Measurements from ENCODE around the gene NFKB1. TPM values are rescaled to one million over a fixed set of nuclear protein-coding genes. Genes with fewer than 3 reads are reported as not detected.
"Not testable (repeated sequence)": the region's sequence is repeated elsewhere in the genome, so short reads cannot be mapped to it uniquely, and the experiment has no call there.

NFKB1 gene
- total and polyA plus RNA-seq, 2 donors = 26.0 to 42.6 TPM

DNA sequence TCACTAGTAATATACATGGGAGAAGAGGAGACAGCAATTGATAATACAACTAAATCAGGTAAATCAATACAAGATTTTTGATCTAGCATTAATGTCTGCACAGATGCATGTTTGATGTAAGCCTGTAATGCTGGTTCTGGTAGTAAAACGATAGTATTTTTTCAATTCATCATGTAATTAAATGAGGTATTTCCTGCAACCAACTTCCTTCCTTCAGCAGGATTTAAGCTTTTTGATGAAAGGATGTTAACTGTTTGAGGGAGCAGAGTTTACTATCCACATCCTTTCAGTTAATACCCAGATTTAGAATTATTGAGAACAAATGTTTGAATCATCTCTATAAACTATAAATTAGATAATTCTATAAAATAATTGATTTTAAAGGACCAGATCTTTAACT is 31.4 kb upstream of the NFKB1 start:
- H3K4me3 ChIP-seq (ENCODE audit: low read length in 2 of 2) = no peak overlapping the region
- no peaks in the 10 kb centered on the region for H3K27me3 ChIP-seq (ENCODE audit: control insufficient read depth in 2 of 2, insufficient read depth in 1 of 2, low read length in 1 of 2)
- no peaks in the 10 kb centered on the region for H3K36me3 ChIP-seq (ENCODE audit: control insufficient read depth in 2 of 2, insufficient read depth in 2 of 2, low read length in 1 of 2)
- WGBS = 6% methylated on average over 1 of the region's 1 CpG
- no peak for DNase-seq (ENCODE audit: low read depth in 6 of 9, low spot score in 9 of 9)
- H3K4me1 ChIP-seq (ENCODE audit: control insufficient read depth in 2 of 2, insufficient read depth in 2 of 2, low read length in 2 of 2) = no peaks in the 10 kb centered on the region
- peaks cover 0 to under 1% of the 10 kb centered on the region in 2 donors for H3K9me3 ChIP-seq (ENCODE audit: control insufficient read depth in 2 of 2, insufficient read depth in 1 of 2, low read length in 1 of 2)
- no peak overlapping the region for H3K27ac ChIP-seq (ENCODE audit: low read depth in 1 of 2, low read length in 1 of 2)

GRCh38 chr4:102472441-102473013 is 28.6 kb upstream of the NFKB1 start:
- Histone ChIP-seq H3K27me3 (ENCODE audit: control insufficient read depth in 2 of 2, insufficient read depth in 1 of 2, low read length in 1 of 2) (no peaks in the 10 kb centered on the region), H3K9me3 (ENCODE audit: control insufficient read depth in 2 of 2, insufficient read depth in 1 of 2, low read length in 1 of 2) (peaks cover 0 to 10% of the 10 kb centered on the region in 2 donors), H3K4me1 (ENCODE audit: control insufficient read depth in 2 of 2, insufficient read depth in 2 of 2, low read length in 2 of 2) (no peaks in the 10 kb centered on the region), H3K27ac (ENCODE audit: low read depth in 1 of 2, low read length in 1 of 2) (no peak overlapping the region), H3K36me3 (ENCODE audit: control insufficient read depth in 2 of 2, insufficient read depth in 2 of 2, low read length in 1 of 2) (no peaks in the 10 kb centered on the region), H3K4me3 (ENCODE audit: low read length in 2 of 2) (no peak overlapping the region)
- WGBS = 98% methylated on average over 1 of the region's 1 CpG
- DNase-seq (ENCODE audit: low read depth in 6 of 9, low spot score in 9 of 9) = no peak

DNA sequence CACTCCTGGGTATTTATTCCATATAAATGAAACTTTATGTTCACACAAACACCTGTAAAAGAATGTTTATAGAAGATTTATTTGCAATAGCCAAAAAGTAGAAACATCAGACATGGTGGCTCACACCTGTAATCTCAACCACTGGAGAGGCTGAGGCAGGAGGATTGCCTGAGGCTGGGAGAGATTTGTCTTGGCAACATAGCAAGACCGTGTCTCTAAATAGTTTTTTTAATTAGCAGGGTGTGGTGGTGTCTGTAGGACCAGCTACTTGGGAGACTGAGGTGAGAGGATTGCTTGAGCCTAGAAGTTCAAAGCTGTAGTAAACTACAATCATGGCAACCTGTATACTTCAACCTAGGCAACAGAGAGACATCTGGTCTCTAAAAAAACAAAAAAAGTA is 27.7 kb upstream of the NFKB1 start:
- H3K4me3 ChIP-seq (ENCODE audit: low read length in 2 of 2) = no peak overlapping the region
- peaks cover 0 to 19% of the 10 kb centered on the region in 2 donors for H3K9me3 ChIP-seq (ENCODE audit: control insufficient read depth in 2 of 2, insufficient read depth in 1 of 2, low read length in 1 of 2)
- WGBS = 95% methylated on average over 1 of the region's 1 CpG
- no peaks in the 10 kb centered on the region for H3K27me3 ChIP-seq (ENCODE audit: control insufficient read depth in 2 of 2, insufficient read depth in 1 of 2, low read length in 1 of 2)
- H3K36me3 ChIP-seq (ENCODE audit: control insufficient read depth in 2 of 2, insufficient read depth in 2 of 2, low read length in 1 of 2) = no peaks in the 10 kb centered on the region
- no peaks in the 10 kb centered on the region for H3K4me1 ChIP-seq (ENCODE audit: control insufficient read depth in 2 of 2, insufficient read depth in 2 of 2, low read length in 2 of 2)
- DNase-seq (ENCODE audit: low read depth in 6 of 9, low spot score in 9 of 9) = no peak
- H3K27ac ChIP-seq (ENCODE audit: low read depth in 1 of 2, low read length in 1 of 2) = no peak overlapping the region

DNA sequence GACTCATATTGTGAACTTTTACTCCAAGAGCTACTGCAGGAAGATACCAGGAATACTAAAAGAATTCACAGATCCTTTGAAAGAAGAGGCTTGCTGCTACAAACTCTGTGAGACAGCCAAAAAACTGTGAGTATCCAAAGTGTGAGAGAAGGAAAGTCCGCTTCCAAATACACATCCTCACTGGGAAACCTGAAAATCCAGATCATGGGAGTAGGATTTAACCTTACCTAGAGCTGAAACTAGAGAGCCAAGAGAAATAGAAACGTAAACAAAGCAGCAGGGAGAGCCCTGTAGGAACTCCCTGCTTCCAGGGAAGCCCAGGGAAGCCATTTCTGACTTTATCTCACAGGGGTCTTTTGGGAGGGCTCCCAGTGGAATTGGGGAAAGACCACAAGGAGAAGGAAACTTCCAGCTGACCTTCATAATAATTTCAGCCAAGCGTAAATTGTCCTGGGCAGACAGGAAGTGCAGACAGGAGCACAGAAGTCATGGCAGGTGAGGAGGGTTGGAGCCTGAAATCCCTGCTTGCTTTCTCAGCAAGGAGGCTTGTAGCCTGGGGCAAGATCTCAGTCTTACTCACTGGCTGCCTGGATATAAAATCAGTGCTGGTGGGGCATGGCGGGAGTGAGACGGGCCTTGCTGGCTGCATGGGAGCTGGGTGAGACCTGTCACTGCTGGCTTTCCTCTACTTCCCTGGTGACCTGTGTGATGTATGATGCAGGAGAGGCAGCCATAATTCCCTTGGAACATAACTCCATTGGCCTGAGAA is 26.2 kb upstream of the NFKB1 start:
- DNase-seq (ENCODE audit: low read depth in 6 of 9, low spot score in 9 of 9) = no peak
- Histone ChIP-seq H3K4me3 (ENCODE audit: low read length in 2 of 2) (no peak overlapping the region), H3K27ac (ENCODE audit: low read depth in 1 of 2, low read length in 1 of 2) (no peak overlapping the region), H3K36me3 (ENCODE audit: control insufficient read depth in 2 of 2, insufficient read depth in 2 of 2, low read length in 1 of 2) (no peaks in the 10 kb centered on the region), H3K9me3 (ENCODE audit: control insufficient read depth in 2 of 2, insufficient read depth in 1 of 2, low read length in 1 of 2) (peaks cover 0 to 19% of the 10 kb centered on the region in 2 donors), H3K4me1 (ENCODE audit: control insufficient read depth in 2 of 2, insufficient read depth in 2 of 2, low read length in 2 of 2) (no peaks in the 10 kb centered on the region), H3K27me3 (ENCODE audit: control insufficient read depth in 2 of 2, insufficient read depth in 1 of 2, low read length in 1 of 2) (no peaks in the 10 kb centered on the region)
- WGBS = 97% methylated on average over 5 of the region's 5 CpGs

- 97% methylated on average over 3 of the region's 3 CpGs for WGBS
Observed at GRCh38 chr4:102477657-102478056, 23.5 kb upstream of the NFKB1 start.

DNA sequence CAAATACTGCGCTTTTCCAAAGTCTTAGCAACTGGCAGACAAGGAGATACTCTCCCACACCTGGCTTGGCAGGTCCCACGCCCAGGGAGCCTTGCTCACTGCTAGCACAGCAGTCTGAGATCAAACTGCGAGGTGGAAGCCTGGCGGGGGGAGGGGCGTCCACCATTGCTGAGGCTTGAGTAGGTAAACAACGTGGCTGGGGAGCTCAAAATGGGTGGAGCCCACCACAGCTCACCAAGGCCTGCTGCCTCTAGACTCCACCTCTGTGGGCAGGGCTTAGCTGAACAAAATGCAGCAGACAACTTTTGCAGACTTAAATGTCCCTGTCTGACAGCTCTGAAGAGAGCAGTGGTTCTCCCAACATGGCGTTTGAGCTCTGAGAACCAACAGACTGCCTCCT is 23.0 kb upstream of the NFKB1 start:
- DNase-seq (ENCODE audit: low read depth in 6 of 9, low spot score in 9 of 9) = no peak
- Histone ChIP-seq H3K27ac (ENCODE audit: low read depth in 1 of 2, low read length in 1 of 2) (no peak overlapping the region), H3K4me1 (ENCODE audit: control insufficient read depth in 2 of 2, insufficient read depth in 2 of 2, low read length in 2 of 2) (no peaks in the 10 kb centered on the region), H3K27me3 (ENCODE audit: control insufficient read depth in 2 of 2, insufficient read depth in 1 of 2, low read length in 1 of 2) (no peaks in the 10 kb centered on the region), H3K36me3 (ENCODE audit: control insufficient read depth in 2 of 2, insufficient read depth in 2 of 2, low read length in 1 of 2) (no peaks in the 10 kb centered on the region), H3K9me3 (ENCODE audit: control insufficient read depth in 2 of 2, insufficient read depth in 1 of 2, low read length in 1 of 2) (peaks cover 0 to 24% of the 10 kb centered on the region in 2 donors), H3K4me3 (ENCODE audit: low read length in 2 of 2) (no peak overlapping the region)
- WGBS = 92% methylated on average over 7 of the region's 7 CpGs

More at GRCh38 chr4:102477657-102478056, 23.5 kb upstream of the NFKB1 start:
- peaks cover 0 to 19% of the 10 kb centered on the region in 2 donors for H3K9me3 ChIP-seq (ENCODE audit: control insufficient read depth in 2 of 2, insufficient read depth in 1 of 2, low read length in 1 of 2)
- no peaks in the 10 kb centered on the region for H3K36me3 ChIP-seq (ENCODE audit: control insufficient read depth in 2 of 2, insufficient read depth in 2 of 2, low read length in 1 of 2)
- DNase-seq (ENCODE audit: low read depth in 6 of 9, low spot score in 9 of 9) = no peak
- no peak overlapping the region for H3K4me3 ChIP-seq (ENCODE audit: low read length in 2 of 2)
- H3K27me3 ChIP-seq (ENCODE audit: control insufficient read depth in 2 of 2, insufficient read depth in 1 of 2, low read length in 1 of 2) = no peaks in the 10 kb centered on the region
- H3K27ac ChIP-seq (ENCODE audit: low read depth in 1 of 2, low read length in 1 of 2) = no peak overlapping the region
- H3K4me1 ChIP-seq (ENCODE audit: control insufficient read depth in 2 of 2, insufficient read depth in 2 of 2, low read length in 2 of 2) = no peaks in the 10 kb centered on the region

GRCh38 chr4:102479832-102480231 is 21.3 kb upstream of the NFKB1 start:
- H3K27me3 ChIP-seq (ENCODE audit: control insufficient read depth in 2 of 2, insufficient read depth in 1 of 2, low read length in 1 of 2); H3K4me3 ChIP-seq (ENCODE audit: low read length in 2 of 2); H3K36me3 ChIP-seq (ENCODE audit: control insufficient read depth in 2 of 2, insufficient read depth in 2 of 2, low read length in 1 of 2); DNase-seq (ENCODE audit: low read depth in 6 of 9, low spot score in 9 of 9); H3K27ac ChIP-seq (ENCODE audit: low read depth in 1 of 2, low read length in 1 of 2); H3K4me1 ChIP-seq (ENCODE audit: control insufficient read depth in 2 of 2, insufficient read depth in 2 of 2, low read length in 2 of 2): not testable (repeated sequence)
- peaks cover 0 to 26% of the 10 kb centered on the region in 2 donors for H3K9me3 ChIP-seq (ENCODE audit: control insufficient read depth in 2 of 2, insufficient read depth in 1 of 2, low read length in 1 of 2)
- 98% methylated on average over 2 of the region's 2 CpGs for WGBS

- peaks cover 0 to 12% of the 10 kb centered on the region in 2 donors for H3K9me3 ChIP-seq (ENCODE audit: control insufficient read depth in 2 of 2, insufficient read depth in 1 of 2, low read length in 1 of 2)
- H3K4me1 ChIP-seq (ENCODE audit: control insufficient read depth in 2 of 2, insufficient read depth in 2 of 2, low read length in 2 of 2) = no peaks in the 10 kb centered on the region
- H3K36me3 ChIP-seq (ENCODE audit: control insufficient read depth in 2 of 2, insufficient read depth in 2 of 2, low read length in 1 of 2) = no peaks in the 10 kb centered on the region
- H3K4me3 ChIP-seq (ENCODE audit: low read length in 2 of 2) = no peak overlapping the region
- no peak overlapping the region for H3K27ac ChIP-seq (ENCODE audit: low read depth in 1 of 2, low read length in 1 of 2)
- 98% methylated on average over 17 of the region's 17 CpGs for WGBS
- DNase-seq (ENCODE audit: low read depth in 6 of 9, low spot score in 9 of 9) = no peak
- H3K27me3 ChIP-seq (ENCODE audit: control insufficient read depth in 2 of 2, insufficient read depth in 1 of 2, low read length in 1 of 2) = no peaks in the 10 kb centered on the region
Observed at GRCh38 chr4:102483120-102483519, 18.0 kb upstream of the NFKB1 start.

- not testable (repeated sequence) for H3K27ac ChIP-seq (ENCODE audit: low read depth in 1 of 2, low read length in 1 of 2); H3K27me3 ChIP-seq (ENCODE audit: control insufficient read depth in 2 of 2, insufficient read depth in 1 of 2, low read length in 1 of 2); H3K4me1 ChIP-seq (ENCODE audit: control insufficient read depth in 2 of 2, insufficient read depth in 2 of 2, low read length in 2 of 2); H3K36me3 ChIP-seq (ENCODE audit: control insufficient read depth in 2 of 2, insufficient read depth in 2 of 2, low read length in 1 of 2); H3K9me3 ChIP-seq (ENCODE audit: control insufficient read depth in 2 of 2, insufficient read depth in 1 of 2, low read length in 1 of 2); H3K4me3 ChIP-seq (ENCODE audit: low read length in 2 of 2); DNase-seq (ENCODE audit: low read depth in 6 of 9, low spot score in 9 of 9)
- 90% methylated on average over 19 of the region's 19 CpGs for WGBS
Observed at GRCh38 chr4:102483990-102484692, 17.0 kb upstream of the NFKB1 start.

Measured in thymus (tissue), 11 donors.